CD14-positive monocyte (primary cell): ENCODE measurements around the gene SLC4A4. TPM values are rescaled to one million over a fixed set of nuclear protein-coding genes. Genes with fewer than 3 reads are reported as not detected.

Experiments
- DNase-seq, 3 donors: peaks; one replicate each; pipeline ENCODE4 v3.0.0-alpha.2; 2011 to 2022
- H2AFZ ChIP-seq: 2 replicates; pipeline ENCODE4 v1.6.0; 2012; ENCODE audit warnings: mild to moderate bottlenecking, low read depth, low read length, inconsistent platforms; ENCODE audit not compliant: insufficient read depth, poor library complexity, severe bottlenecking
- H3K27ac ChIP-seq, 2 donors: 1 replicate in 1 of 2; 2 replicates in 1 of 2; pipeline ENCODE4 v1.5.1; 2012 to 2013; ENCODE audit warnings: low read length in 2 of 2, control low read depth in 1 of 2, inconsistent platforms in 1 of 2, low read depth in 1 of 2, mild to moderate bottlenecking in 1 of 2
- H3K27me3 ChIP-seq, 2 donors: one replicate each; pipeline versions ENCODE4 v1.6.0 to v1.6.1; 2011 to 2013; ENCODE audit warnings: low read length in 2 of 2; ENCODE audit not compliant: control insufficient read depth in 2 of 2, insufficient read depth in 2 of 2
- H3K36me3 ChIP-seq, 2 donors: replicated peaks in 1 of 2; 1 replicate in 1 of 2; 2 replicates in 1 of 2; pipeline versions ENCODE4 v1.5.1 to v1.6.1; 2012 to 2013; ENCODE audit warnings: low read length in 2 of 2, control low read depth in 1 of 2, inconsistent platforms in 1 of 2, mild to moderate bottlenecking in 1 of 2; ENCODE audit not compliant: insufficient read depth in 2 of 2, control insufficient read depth in 1 of 2
- H3K4me1 ChIP-seq, 2 donors: 1 replicate in 1 of 2; 2 replicates in 1 of 2; pipeline versions ENCODE4 v1.5.1 to v1.6.1; 2012 to 2013; ENCODE audit warnings: low read length in 2 of 2, control low read depth in 1 of 2, inconsistent platforms in 1 of 2, mild to moderate bottlenecking in 1 of 2, moderate library complexity in 1 of 2; ENCODE audit not compliant: insufficient read depth in 2 of 2, control insufficient read depth in 1 of 2
- H3K4me2 ChIP-seq: replicated peaks from 2 replicates; pipeline ENCODE3; 2012; ENCODE audit warnings: low read length, moderate library complexity, mild to moderate bottlenecking; ENCODE audit not compliant: poor library complexity, severe bottlenecking; ENCODE audit errors: extremely low read depth
- H3K4me3 ChIP-seq, 3 experiments: fragments of 200-600 bp in 1 of 3; sonication (generic) in 1 of 3; replicated peaks in 1 of 3; 1 replicate in 2 of 3; 2 replicates in 1 of 3; pipeline ENCODE4 v1.5.1; 2011 to 2013; ENCODE audit warnings: low read length in 3 of 3, mild to moderate bottlenecking in 3 of 3, control low read depth in 2 of 3, low read depth in 2 of 3, inconsistent platforms in 1 of 3, moderate library complexity in 1 of 3
- H3K79me2 ChIP-seq: 2 replicates; pipeline ENCODE4 v1.6.0; 2012; ENCODE audit warnings: mild to moderate bottlenecking, control low read depth, inconsistent platforms, low read length, moderate library complexity; ENCODE audit not compliant: insufficient read depth
- H3K9ac ChIP-seq: 2 replicates; pipeline ENCODE4 v1.6.0; 2017; ENCODE audit warnings: low read length, mild to moderate bottlenecking; ENCODE audit not compliant: insufficient read depth, poor library complexity, severe bottlenecking
- H3K9me3 ChIP-seq, 2 donors: replicated peaks in 1 of 2; 1 replicate in 1 of 2; 2 replicates in 1 of 2; pipeline versions ENCODE4 v1.5.1 to v1.6.1; 2012 to 2013; ENCODE audit warnings: low read length in 2 of 2, control low read depth in 1 of 2; ENCODE audit not compliant: control insufficient read depth in 1 of 2, insufficient read depth in 1 of 2
- H4K20me1 ChIP-seq: 2 replicates; pipeline ENCODE4 v1.6.0; 2012; ENCODE audit warnings: mild to moderate bottlenecking, low read length, control low read depth, moderate library complexity; ENCODE audit not compliant: insufficient read depth
- H3K27ac Mint-ChIP-seq, 7 donors: one replicate each; pipeline ENCODE4 v1.8.0; 2020; ENCODE audit warnings: mild to moderate bottlenecking in 7 of 7, mixed read lengths in 7 of 7, moderate library complexity in 6 of 7, inconsistent platforms in 2 of 7
- H3K27me3 Mint-ChIP-seq, 3 donors: one replicate each; pipeline ENCODE4 v1.8.0; 2021 to 2022; ENCODE audit warnings: low read depth in 3 of 3, mild to moderate bottlenecking in 3 of 3, mixed read lengths in 3 of 3, moderate library complexity in 3 of 3, inconsistent platforms in 1 of 3
- H3K36me3 Mint-ChIP-seq, 2 donors: one replicate each; pipeline ENCODE4 v1.8.0; 2020; ENCODE audit warnings: mixed read lengths in 2 of 2, inconsistent platforms in 1 of 2, mild to moderate bottlenecking in 1 of 2
- H3K4me1 Mint-ChIP-seq: one replicate; pipeline ENCODE4 v1.8.0; 2020; ENCODE audit warnings: mild to moderate bottlenecking, mixed read lengths
- H3K4me3 Mint-ChIP-seq, 2 donors: one replicate each; pipeline ENCODE4 v1.8.0; 2020; ENCODE audit warnings: mild to moderate bottlenecking in 2 of 2, mixed read lengths in 2 of 2, moderate library complexity in 1 of 2
- H3K9me3 Mint-ChIP-seq, 7 donors: one replicate each; pipeline ENCODE4 v1.8.0; 2020 to 2022; ENCODE audit warnings: mixed read lengths in 7 of 7, mild to moderate bottlenecking in 6 of 7, moderate library complexity in 6 of 7, inconsistent platforms in 2 of 7
- CTCF ChIP-seq: fragments of 200-600 bp; IDR thresholded peaks from one replicate; pipeline ENCODE4 v1.8.0; 2022; ENCODE audit warnings: antibody characterized with exemption, mild to moderate bottlenecking
- WGBS: methylation state at CpG from one replicate; pipeline ENCODE4 v1.1.5; 2013; ENCODE audit warnings: missing lambda C conversion rate; ENCODE audit not compliant: insufficient coverage; 5-methylcytosine and 5-hydroxymethylcytosine counted together
- intact Hi-C, 2 donors: fragments of 100-400 bp; cut with micrococcal nuclease; formaldehyde crosslinking; loops; one replicate each; pipeline versions ENCODE4 v1.15.0 to v1.15.1; 2023
- polyA plus RNA-seq, 3 donors: library from polyadenylated mRNA; depleted of rRNA in 1 of 3; unstranded in 2 of 3; stranded (reverse) in 1 of 3; fragments of 300-500 nt in 2 of 3; fragments of >200 nt in 1 of 3; fragmentation: Illumina TruSeq in 2 of 3; gene quantifications; 1 replicate in 2 of 3; 2 replicates in 1 of 3; pipeline ENCODE4 v1.2.3, GENCODE V29; 2012 to 2021

Gene SLC4A4
- polyA plus RNA-seq, 3 donors = 0.03 TPM; not detected in 2

GRCh38 chr4:71402616-71403015, 63.8 kb downstream of the SLC4A4 start:
- no peak overlapping the region for H3K4me3 Mint-ChIP-seq
- H3K27me3 Mint-ChIP-seq = no peaks in the 10 kb centered on the region
- H4K20me1 ChIP-seq = no peaks in the 10 kb centered on the region
- H3K79me2 ChIP-seq = no peaks in the 10 kb centered on the region
- H3K4me1 ChIP-seq = no peaks in the 10 kb centered on the region
- peaks cover 0 to 4% (median 0%) of the 10 kb centered on the region in 7 donors for H3K9me3 Mint-ChIP-seq
- no peak for DNase-seq
- H3K9me3 ChIP-seq = no peaks in the 10 kb centered on the region
- no peaks in the 10 kb centered on the region for H3K36me3 ChIP-seq
- no peak overlapping the region for H2AFZ ChIP-seq
- H3K4me2 ChIP-seq = no peak overlapping the region
- no peaks in the 10 kb centered on the region for H3K36me3 Mint-ChIP-seq
- H3K27ac Mint-ChIP-seq = no peak overlapping the region
- H3K4me1 Mint-ChIP-seq = no peaks in the 10 kb centered on the region
- H3K9ac ChIP-seq = no peak overlapping the region
- no peak for TF ChIP-seq CTCF
- H3K4me3 ChIP-seq = no peak overlapping the region
- intact Hi-C loops = no loop called here
- H3K27me3 ChIP-seq = no peaks in the 10 kb centered on the region
- H3K27ac ChIP-seq = no peak overlapping the region

GRCh38 chr4:71404049-71404448, 65.2 kb downstream of the SLC4A4 start:
- Histone ChIP-seq H3K27ac (no peak overlapping the region), H3K79me2 (no peaks in the 10 kb centered on the region), H3K9me3 (peaks cover 3 to 6% of the 10 kb centered on the region in 2 donors), H3K9ac (no peak overlapping the region), H3K4me2 (no peak overlapping the region), H3K4me3 (no peak overlapping the region), H3K36me3 (no peaks in the 10 kb centered on the region), H3K4me1 (no peaks in the 10 kb centered on the region), H2AFZ (no peak overlapping the region), H4K20me1 (no peaks in the 10 kb centered on the region), H3K27me3 (no peaks in the 10 kb centered on the region)
- 100% methylated on average over 1 of the region's 1 CpG for WGBS
- H3K4me1 Mint-ChIP-seq = no peaks in the 10 kb centered on the region
- no peak for DNase-seq
- no peaks in the 10 kb centered on the region for H3K36me3 Mint-ChIP-seq
- no peak overlapping the region for H3K4me3 Mint-ChIP-seq
- no peak overlapping the region for H3K27ac Mint-ChIP-seq
- intact Hi-C loops = no loop called here
- H3K9me3 Mint-ChIP-seq = peaks cover 3 to 7% (median 7%) of the 10 kb centered on the region in 7 donors
- TF ChIP-seq CTCF = no peak
- peaks cover 0 to 2% (median 0%) of the 10 kb centered on the region in 3 donors for H3K27me3 Mint-ChIP-seq
